SHP77 treated with DMSO at 0.1 percent for 48 hours (cell line): ENCODE data around the gene LEUTX.
A peak's percentile ranks its signal among the peaks of the same experiment; 100 is the strongest.
"Not testable (repeated sequence)": the region's sequence is repeated elsewhere in the genome, so short reads cannot be mapped to it uniquely, and the experiment has no call there.

Source experiments
- DNase-seq: peaks from one replicate; lab custom pipeline; 2025; lab: John Stamatoyannopoulos, UW

LEUTX gene

DNA sequence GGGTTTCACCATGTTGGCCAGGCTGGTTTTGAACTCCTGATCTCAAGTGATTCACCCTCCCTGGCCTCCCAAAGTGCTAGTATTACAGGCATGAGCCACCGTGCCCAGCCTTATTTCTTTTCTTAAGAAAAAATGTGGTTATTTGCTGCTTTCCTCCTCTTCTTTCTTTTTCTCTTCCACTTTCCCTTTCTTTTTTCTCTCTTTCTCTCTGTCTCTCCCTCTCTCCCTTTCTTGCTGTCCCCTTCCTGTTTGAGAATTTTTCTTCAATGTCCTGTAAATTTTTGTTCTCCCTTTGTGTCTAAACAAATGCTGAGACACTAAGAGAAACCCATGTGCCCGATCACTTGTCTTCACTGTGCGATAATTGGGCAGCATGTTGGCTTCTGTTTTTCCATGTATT is 2.2 kb downstream of the LEUTX start:
- DNase-seq: no peak

DNA sequence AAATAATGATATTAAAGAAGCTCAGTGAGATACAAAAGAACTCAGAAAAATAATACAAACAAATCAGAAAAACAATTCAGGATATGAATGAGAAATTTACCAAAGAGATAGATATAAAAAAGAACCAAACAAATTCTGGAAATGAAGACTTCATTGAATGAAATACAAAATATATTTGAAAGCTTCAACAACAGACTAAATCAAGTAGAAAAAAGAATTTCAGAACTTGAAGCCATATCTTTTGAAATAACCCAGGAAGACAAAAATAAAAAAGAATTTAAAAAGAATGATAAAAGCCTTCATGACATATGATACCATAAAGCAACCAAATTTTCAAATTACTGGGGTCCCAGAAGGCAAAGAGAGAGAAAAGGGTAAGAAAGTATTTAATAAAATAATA is 9.6 kb downstream of the LEUTX start:
- DNase-seq: no peak

DNA sequence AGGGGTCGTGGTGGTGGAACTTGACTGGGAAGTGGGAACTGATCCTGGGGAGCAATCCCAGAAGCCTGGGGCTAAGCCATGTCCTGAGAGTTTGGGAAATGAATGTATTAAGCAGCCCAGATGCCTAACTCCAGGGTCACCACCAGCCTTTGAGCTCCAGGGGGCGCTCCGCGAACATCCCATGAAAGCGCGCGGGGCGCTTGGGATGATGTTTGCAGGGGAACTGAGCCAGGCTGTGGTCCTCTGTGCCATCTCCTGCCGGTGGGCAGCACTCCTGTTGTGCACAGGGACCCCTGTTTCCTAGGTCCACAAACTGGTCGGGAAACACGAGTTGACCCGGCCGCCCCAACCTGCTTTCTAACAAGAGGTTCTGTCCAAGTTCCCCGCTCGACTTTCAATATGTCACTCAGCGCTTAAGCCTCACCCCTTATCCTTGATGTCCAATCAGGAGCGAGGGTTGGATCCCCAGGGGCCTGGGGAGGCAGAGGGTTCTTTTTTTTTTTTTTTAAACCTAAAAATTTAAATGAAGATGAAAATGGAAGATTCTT is 14.4 kb downstream of the LEUTX start:
- peak; percentile 85 for DNase-seq

DNA sequence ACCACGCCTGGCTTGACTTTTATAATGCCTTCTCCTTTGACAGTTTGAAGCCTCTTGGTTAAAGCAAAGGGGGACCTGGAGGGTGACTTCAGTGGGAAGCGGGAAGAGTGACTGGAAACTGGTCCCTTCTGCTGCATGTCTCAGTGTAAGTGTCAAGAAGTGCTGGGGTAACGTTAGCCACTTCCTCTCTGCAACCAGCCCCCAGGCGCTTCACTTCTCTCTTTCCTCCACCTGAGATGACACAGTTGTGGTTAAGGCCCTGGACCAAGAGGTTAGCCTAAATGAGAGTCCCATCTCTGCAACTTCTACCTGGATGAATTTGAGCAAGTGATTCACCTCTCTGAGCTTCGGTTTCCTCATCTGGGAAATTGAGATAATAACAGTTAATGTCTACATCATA is 16.3 kb downstream of the LEUTX start:
- DNase-seq: no peak

DNA sequence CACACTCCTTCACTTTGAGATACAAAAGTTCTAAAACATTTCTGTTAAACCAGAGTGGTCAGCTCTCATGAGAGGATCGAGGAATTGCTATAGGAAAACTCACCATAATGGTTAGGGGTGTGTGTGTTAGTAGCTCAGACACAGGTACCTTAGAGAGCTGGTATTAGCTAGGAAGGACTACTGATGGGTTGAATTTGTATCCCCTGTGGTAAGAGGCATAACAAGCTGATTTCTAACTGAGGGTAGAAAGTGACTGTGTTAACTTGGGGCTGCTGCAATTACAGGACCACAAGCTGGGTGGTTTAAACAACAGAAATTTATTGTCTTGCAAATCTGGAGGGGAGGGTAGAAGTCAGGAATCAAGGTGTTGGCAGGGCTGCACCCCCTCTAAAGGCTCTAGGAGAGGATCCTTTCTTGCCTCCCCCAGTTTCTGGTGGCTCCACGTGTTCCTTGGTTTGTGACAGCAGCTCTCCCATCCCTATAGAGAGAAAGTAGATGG is 17.4 kb downstream of the LEUTX start:
- DNase-seq: no peak

DNA sequence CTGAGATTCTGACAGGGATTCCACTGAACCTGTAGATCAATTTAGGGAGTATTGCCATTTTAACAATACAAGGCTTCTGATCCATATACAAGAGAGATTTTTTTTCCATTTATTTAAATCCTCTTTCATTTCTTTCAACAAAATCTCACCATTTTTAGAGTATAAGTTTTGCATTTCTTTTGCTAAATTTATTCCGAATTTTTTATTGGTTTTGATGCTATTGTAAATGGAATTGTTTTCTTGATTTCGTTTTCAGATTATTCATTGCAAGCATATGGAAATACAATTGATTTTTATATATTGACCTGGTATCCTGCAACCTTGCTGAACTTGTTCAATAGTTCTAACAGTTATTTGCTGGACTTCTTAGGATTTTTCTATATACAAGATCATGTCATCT is 18.4 kb downstream of the LEUTX start:
- no peak for DNase-seq

DNA sequence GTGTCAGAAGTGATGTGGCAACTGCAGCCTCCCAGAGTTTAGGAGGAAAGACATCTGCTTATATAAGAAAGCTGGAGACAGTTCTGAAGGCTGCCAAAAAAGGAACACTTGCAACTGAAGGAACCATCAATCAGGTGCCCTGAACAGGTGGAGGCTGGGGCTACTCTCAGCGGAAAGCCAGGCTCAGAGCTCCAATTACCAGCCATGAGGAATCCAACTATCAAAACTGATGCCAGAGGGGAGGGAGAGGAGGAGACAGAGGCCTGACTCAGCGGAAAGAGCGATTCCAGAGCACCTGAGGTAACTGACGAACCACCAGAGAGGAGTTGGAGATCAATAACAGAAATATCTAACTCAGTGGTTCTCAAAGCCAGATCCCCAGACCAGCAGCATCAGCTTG is 24.3 kb downstream of the LEUTX start:
- DNase-seq: no peak

DNA sequence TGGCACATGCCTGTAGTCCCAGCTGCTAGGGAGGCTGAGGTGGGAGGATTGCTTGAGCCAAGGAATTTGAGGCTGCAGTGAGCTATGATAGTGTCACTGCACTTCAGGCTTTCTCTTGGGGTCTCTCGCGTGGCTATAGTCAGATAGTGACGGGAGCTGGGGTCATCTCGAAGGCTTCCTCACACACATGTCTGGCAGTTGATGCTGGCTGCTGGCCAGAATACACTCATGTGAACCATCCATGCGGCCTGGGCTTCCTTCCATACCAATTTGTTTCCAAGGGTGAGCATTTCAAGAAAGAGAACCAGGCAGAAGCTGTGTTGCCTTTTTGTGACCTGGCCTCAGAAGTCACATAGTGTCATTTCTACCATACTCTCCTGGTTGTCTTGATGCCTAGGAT is 26.4 kb downstream of the LEUTX start:
- DNase-seq: no peak

DNA sequence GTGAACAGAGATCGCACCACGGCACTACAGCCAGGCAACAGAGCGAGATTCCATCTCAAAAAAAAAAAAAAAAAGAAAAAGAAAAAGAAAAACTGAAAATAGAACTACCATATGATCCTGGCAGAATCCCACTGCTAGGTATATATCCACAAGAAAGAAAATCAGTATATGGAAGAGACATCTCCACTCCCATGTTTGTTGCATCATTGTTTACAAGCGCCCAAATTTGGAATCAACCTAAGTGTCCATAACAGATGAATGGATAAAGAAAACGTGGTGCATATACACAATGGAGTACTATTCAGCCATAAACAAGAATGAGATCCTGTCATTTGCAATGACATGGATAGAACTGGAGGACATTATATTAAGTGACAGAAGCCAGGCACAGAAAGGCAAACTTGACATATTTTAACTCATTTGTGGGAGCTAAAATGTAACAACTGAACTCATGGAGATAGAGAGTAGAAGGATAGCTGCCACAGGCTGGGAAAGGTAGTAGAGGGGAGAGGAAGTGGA is 29.3 kb downstream of the LEUTX start:
- DNase-seq: no peak

DNA sequence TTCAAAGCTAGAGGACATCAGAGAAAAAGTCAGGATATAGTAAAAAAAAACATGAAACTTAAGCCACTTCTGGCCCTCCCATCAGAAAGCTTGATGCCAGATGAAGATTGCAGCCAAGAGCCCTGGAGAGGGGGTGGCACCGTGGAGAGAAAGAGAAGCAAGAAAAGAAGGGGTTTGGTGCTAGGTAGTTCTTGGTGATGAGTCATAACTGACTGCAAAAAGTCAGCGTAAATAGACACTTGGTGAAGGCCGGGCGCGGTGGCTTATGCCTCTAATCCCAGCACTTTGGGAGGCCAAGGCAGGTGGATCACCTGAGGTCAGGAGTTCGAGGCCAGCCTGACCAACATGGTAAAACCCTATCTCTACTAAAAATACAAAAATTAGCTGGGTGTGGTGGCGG is 30.0 kb downstream of the LEUTX start:
- not testable (repeated sequence) for DNase-seq

DNA sequence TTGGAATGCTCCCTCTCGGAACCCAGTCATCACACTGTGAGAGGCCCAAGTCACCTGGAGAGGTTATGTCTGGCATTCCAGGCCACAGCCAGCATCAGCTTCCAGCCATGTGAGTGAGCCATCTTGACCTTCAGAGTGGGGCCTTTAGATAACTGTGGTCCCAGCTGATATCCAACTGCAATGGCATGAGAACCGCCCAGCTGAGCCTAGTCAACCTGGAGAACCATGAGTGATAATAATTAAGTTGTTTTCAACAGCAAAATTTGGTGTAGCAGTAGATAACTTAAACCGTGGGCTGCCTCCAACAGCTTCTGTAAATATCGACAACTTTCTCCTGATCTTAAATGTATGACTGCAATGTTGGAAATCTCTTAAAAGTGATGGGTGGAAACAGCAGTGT is 30.7 kb downstream of the LEUTX start:
- DNase-seq: no peak

DNA sequence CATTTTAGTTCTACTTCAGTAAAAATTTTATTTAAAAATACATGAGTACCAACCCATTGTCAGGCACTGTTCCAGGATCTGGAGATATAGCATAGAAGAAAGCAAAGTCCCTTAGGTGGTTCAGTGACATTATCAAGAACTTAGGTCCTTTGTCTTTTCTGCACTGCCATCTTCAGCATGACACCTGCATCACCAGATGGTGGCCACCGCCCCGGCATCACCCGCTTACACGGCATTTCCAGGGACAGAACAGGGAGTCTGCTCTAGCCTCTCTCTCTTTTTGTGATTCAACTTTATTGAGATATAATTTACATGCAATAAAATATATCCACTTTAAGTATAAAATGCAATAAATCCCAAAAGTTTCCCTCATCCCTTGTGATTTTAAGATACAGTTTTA is 31.8 kb downstream of the LEUTX start:
- DNase-seq: no peak

DNA sequence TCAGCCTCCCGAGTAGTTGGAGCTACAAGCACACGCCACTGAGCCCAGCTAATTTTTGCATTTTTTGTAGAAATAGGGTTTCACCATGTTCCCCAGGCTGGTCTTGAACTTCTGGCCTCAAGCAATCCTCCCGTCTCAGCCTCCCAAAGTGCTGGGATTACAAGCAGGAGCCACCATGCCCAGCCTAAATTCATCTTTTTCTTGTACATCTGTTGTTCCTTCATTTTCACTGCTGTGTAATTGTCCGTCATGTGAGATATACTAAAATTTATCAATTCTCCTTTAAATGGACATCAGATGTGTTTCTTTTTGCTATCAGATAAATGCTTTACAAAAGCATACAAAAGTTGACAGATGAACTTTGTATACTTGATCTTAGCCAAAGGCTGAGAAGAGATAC is 32.4 kb downstream of the LEUTX start:
- DNase-seq: no peak

DNA sequence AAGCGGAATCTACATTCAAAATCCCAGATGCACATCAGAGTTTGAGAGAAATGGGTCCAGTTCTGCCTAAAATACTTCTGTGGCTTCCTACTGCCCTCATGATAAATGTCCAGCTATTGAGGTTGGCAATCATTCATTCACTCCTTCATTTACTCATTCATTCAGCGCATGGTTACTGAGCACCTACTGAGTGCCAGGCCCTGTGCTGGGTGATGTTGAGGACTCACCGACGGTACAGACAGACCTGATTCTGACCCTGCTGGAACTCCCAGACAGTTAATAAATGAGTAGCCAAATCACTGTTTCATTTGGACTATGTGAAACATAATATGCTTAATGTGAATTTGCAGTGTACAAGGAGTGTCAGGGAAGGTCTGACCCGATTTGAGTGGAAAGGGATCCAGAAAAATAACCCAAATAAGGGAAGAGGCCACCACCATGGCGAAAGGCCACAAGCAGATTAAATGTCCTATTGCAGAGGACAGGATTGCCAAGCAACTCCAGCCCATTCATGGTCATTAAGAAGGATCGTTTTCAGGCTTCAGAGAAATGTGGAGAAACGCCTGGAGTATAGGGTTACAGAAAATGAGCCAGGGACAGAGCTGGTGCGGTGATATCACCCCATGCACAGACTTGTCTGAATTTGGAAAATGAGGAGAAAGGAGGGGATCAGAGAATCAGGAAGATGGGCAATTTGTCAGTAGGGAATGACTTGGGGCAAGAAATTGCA is 34.8 kb downstream of the LEUTX start:
- DNase-seq: no peak

DNA sequence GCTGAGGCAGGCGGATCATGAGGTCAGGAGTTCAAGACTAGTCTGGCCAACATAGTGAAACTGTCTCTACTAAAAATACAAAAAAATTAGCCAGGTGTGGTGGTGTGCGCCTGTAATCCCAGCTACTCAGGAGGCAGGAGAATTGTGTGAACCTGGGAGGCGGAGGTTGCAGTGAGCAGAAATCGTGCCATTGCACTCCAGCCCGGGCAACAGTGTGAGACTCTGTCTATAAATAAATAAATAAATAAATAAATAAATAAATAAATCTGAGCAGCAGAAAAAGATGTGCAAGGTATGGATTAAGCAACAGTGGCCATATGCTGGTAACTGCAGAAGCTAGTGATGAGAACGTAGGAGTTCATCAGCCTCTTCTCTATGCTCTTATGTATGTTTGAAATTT is 35.5 kb downstream of the LEUTX start:
- DNase-seq: not testable (repeated sequence)

DNA sequence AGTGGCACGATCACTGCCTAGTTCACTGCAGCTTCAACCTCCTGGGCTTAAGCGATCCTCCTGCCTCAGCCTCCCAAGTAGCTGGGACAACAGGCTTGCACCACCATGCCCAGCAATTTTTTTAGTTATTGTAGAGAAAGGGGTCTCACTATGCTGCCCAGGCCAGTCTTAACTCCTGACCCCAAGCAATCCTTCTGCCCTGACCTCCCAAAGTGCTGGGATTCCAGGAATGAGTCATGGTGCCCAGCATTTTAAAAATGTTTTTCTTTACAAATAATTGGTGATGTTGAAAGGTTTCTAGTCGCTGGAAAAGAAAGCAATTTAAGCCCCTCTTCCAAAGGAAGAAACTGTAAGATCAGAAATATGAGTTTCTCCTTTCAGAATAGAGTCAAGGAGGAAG is 35.9 kb downstream of the LEUTX start:
- no peak for DNase-seq

DNA sequence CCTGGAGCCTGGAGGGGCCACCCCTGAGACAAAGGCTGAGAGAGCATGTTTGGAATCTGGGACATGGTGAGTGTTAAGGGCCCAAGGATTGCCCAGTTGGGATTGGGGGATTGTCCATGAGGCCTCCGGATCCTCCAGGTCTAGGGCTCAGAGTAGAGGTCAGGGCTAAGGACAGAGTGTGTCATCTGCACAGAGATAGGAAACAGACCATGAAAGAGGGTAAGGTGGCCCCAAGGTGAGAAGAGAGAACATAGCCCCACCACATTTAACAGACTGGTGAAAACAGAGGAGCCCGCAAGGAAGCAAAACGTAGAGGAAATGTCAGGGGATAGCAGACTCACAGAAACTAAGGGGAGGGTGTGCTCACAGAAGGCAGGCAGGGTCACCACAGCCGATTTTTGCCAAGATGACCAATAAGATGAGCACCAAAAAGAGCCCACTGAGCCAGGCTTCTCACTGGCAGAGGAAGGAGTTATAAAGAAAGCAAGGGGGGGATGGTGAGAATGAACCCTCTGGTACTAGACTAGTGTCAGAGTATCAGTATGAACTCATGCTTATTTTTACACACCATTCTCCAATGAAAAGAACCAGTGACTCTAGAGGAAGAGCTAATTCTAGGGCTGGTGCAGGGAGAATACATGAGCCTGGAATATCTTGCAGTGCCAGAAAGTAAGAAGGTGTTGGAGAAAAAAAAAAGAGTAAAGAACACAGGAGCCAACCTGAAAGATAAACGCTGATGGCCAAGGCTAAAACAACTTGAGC is 37.8 kb downstream of the LEUTX start:
- no peak for DNase-seq

DNA sequence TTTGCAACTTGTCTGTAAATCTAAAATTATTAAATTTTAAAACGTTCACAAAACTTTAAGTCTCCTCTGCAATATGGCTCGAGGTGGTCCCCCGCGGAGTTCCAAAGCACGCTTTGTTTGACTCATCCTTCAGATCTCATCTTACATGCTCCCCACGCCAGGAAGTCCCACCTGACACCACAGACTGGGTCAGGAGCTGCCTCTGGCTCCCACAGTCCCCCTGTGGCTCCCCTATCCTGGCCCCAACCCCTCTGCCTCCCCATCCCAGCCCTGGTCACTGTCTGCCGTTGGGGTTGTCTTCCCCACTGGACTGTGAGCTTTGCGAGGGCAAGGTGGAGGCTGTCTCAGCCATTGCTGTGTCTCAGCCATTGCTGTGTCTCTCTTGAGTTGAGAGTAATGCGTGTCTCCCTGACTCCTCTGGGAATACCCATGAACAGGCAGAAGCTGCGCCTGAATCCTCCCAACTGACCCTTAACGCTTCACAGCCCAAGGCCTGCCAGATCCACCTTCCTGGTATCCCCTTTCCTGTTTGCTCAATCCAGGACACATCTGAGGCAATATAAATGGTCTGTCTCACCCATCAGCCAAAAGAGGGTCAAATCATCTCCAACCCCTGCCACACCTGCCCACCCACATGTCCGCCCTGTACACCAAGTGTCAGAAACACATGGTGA is 39.4 kb downstream of the LEUTX start:
- no peak for DNase-seq

DNA sequence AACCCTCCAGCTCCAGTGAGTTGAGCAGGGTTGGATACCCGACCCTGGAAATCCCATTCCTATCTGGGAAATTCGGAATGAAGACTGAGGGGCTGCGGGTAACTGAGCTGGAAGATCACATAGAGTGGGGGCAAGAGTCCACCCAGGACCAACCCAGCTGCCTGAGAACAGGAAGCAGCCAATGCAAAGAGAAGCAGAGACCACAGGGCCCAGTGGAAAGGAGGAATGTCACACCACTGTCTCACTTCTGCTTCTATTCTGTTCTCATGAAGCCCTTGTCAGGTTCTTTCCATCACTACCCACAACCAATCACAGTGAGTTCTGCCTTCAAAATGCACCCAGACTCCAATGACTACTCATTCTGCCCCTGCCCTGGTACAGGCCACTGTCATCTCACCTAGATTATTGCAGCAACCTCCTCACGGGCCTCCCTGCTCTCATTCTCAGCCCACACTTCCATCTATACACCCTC is 40.0 kb downstream of the LEUTX start:
- DNase-seq: no peak

DNA sequence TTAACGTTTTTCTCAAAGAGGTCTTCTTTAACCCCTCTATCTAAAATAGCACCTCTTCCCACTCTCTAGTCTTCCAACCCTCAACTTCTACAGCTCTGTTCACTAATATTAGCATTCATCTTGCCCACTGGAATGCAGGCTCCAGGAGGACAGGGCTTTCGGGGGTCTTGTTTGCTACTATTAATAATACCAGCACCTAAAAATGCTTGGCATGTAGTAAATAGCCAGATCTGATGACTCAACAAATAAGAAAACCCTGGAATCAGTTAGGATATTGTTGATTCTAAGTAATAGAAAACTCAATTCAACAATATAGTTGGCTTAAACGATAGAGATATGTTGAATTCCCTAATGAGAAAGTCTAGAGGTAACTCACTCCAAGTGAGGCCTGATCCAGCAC is 41.1 kb downstream of the LEUTX start:
- no peak for DNase-seq

DNA sequence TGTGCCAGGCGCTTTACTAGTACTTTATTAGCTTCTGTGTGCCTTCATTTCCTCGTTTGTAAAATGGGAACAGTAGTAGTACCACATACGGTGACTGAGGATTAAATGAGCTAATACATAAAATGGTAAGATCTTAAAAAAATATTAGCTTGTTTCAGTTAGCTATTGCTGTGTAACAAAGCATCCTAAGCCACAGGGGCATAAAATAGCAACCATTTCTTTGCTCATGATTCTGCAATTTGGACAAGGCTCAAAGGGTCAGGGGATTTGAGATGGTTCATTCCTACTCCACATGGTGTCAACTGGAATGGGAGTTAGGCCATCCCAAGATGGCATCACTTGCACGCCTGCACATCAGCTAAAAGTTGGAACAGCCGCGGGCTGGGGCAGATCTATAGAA is 42.0 kb downstream of the LEUTX start:
- no peak for DNase-seq

DNA sequence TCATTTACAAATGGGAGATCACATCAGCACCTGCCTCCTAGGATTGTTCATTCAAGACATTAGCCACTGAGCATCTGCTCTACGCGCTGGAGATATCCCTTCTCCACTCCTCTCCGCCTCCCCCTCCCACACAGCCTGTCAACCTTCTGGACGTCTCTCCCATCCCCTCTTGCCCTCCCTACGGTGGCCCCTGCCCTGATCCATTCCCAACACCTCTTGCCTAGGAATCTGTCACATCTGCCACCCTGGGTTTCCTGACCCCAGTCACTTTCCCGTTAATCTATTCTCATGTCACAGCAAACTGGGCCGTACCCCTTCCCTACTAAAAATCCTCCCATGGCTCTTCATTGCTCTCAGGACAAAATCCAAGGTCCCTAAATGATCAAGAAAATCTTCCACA is 45.0 kb downstream of the LEUTX start:
- peak; percentile 37 for DNase-seq
